GM23338 (cell line): Measurements from ENCODE around the gene PCDHGC4. TPM values are rescaled to one million over a fixed set of nuclear protein-coding genes. Genes with fewer than 3 reads are reported as not detected.
A peak's percentile ranks its signal among the peaks of the same experiment; 100 is the strongest.

Source experiments
- ATAC-seq: fragments of 200-7000 bp; cut with Tn5 transposase; 3 replicates; pipeline ENCODE4 v1.9.1; 2020
- DNase-seq: peaks from one replicate; pipeline ENCODE4 v3.0.0-alpha.2; 2015; ENCODE audit warnings: low spot score
- H2AFZ ChIP-seq: fragments of 200-600 bp; sonication (generic); 2 replicates; pipeline ENCODE4 v1.8.0; 2016; ENCODE audit warnings: antibody characterized with exemption, mild to moderate bottlenecking, moderate library complexity
- H3F3A ChIP-seq: fragments of 200-600 bp; sonication (generic); replicated peaks from 2 replicates; pipeline ENCODE4 v1.8.0; 2017; ENCODE audit warnings: antibody characterized with exemption, mixed run types, low read depth
- H3K27ac ChIP-seq: fragments of 200-600 bp; sonication (generic); 2 replicates; pipeline ENCODE4 v1.6.1; 2016; ENCODE audit warnings: low read depth
- H3K27me3 ChIP-seq: fragments of 200-600 bp; sonication (generic); 2 replicates; pipeline ENCODE4 v1.8.0; 2016; ENCODE audit warnings: mild to moderate bottlenecking, mixed run types, moderate library complexity; ENCODE audit not compliant: insufficient read depth
- H3K36me3 ChIP-seq: fragments of 200-600 bp; sonication (generic); 2 replicates; pipeline ENCODE4 v1.8.0; 2016; ENCODE audit warnings: mild to moderate bottlenecking; ENCODE audit not compliant: insufficient read depth
- H3K4me1 ChIP-seq: fragments of 200-600 bp; sonication (generic); 2 replicates; pipeline ENCODE4 v1.8.0; 2016; ENCODE audit warnings: mild to moderate bottlenecking, moderate library complexity; ENCODE audit not compliant: insufficient read depth
- H3K4me2 ChIP-seq: fragments of 200-600 bp; sonication (generic); 2 replicates; pipeline ENCODE4 v1.7.1; 2017; ENCODE audit warnings: mixed run types
- H3K4me3 ChIP-seq: fragments of 200-600 bp; sonication (generic); 2 replicates; pipeline ENCODE4 v1.6.1; 2016; ENCODE audit warnings: mixed run types
- H3K79me2 ChIP-seq: fragments of 200-600 bp; sonication (generic); replicated peaks from 2 replicates; pipeline ENCODE4 v1.8.0; 2017; ENCODE audit warnings: mild to moderate bottlenecking; ENCODE audit not compliant: insufficient read depth
- H3K9me2 ChIP-seq: fragments of 200-600 bp; sonication (generic); 2 replicates; pipeline ENCODE4 v1.8.0; 2017; ENCODE audit not compliant: insufficient read depth
- H4K20me1 ChIP-seq: fragments of 200-600 bp; sonication (generic); replicated peaks from 2 replicates; pipeline ENCODE4 v1.8.0; 2017; ENCODE audit warnings: mild to moderate bottlenecking; ENCODE audit not compliant: insufficient read depth
- H3K27ac Mint-ChIP-seq: 2 replicates; pipeline ENCODE4 v1.8.0; 2020; ENCODE audit warnings: inconsistent platforms, mild to moderate bottlenecking, moderate library complexity, mixed read lengths
- H3K27me3 Mint-ChIP-seq: 3 replicates; pipeline ENCODE4 v1.8.0; 2022; ENCODE audit warnings: low read depth, mild to moderate bottlenecking, moderate library complexity, mixed read lengths, inconsistent platforms; ENCODE audit not compliant: insufficient read depth, poor library complexity
- H3K36me3 Mint-ChIP-seq: 3 replicates; pipeline ENCODE4 v1.8.0; 2021; ENCODE audit warnings: low read depth, mild to moderate bottlenecking, inconsistent platforms, moderate library complexity, mixed read lengths
- H3K4me1 Mint-ChIP-seq: 3 replicates; pipeline ENCODE4 v1.8.0; 2020; ENCODE audit warnings: mild to moderate bottlenecking, inconsistent platforms, mixed read lengths
- H3K4me3 Mint-ChIP-seq: 3 replicates; pipeline ENCODE4 v1.8.0; 2021; ENCODE audit warnings: moderate library complexity, mild to moderate bottlenecking, inconsistent platforms, mixed read lengths
- H3K9me3 Mint-ChIP-seq: 3 replicates; pipeline ENCODE4 v1.8.0; 2020; ENCODE audit warnings: moderate library complexity, mild to moderate bottlenecking, inconsistent platforms, mixed read lengths
- CREB1 ChIP-seq: fragments of 250-450 bp; sonication (Bioruptor Pico); IDR thresholded peaks from 2 replicates; pipeline ENCODE4 v1.5.0; 2020; ENCODE audit warnings: low read depth, mild to moderate bottlenecking, moderate library complexity
- POLR2AphosphoS5 ChIP-seq: IDR thresholded peaks from 2 replicates; pipeline ENCODE4 v1.6.1; 2016; ENCODE audit warnings: antibody characterized with exemption, low read depth
- REST ChIP-seq: IDR thresholded peaks from one replicate; pipeline ENCODE4 v1.6.1; 2018; ENCODE audit warnings: antibody characterized with exemption; ENCODE audit not compliant: unreplicated experiment
- polyA plus RNA-seq: library from polyadenylated mRNA; unstranded; fragments of >200 nt; fragmentation: Nextera tagmentation; extraction: Ambion mirVana; gene quantifications from 2 replicates; pipeline ENCODE4 v1.2.1, GENCODE V29; 2016
- total RNA-seq: library from RNA; depleted of rRNA; stranded (reverse); fragments of >200 nt; shearing (Covaris generic); gene quantifications from 2 replicates; pipeline ENCODE4 v1.2.3, GENCODE V29; 2014
- TF ChIP-seq, protein P1 (sequence below): fragments of 250-450 bp; sonication (Bioruptor Pico); IDR thresholded peaks from 2 replicates; pipeline ENCODE4 v1.5.0; 2020; ENCODE audit warnings: mild to moderate bottlenecking, moderate library complexity

PCDHGC4 gene
- total and polyA plus RNA-seq, 2 experiments from 2014 or later = 0.31 to 3.0 TPM

DNA sequence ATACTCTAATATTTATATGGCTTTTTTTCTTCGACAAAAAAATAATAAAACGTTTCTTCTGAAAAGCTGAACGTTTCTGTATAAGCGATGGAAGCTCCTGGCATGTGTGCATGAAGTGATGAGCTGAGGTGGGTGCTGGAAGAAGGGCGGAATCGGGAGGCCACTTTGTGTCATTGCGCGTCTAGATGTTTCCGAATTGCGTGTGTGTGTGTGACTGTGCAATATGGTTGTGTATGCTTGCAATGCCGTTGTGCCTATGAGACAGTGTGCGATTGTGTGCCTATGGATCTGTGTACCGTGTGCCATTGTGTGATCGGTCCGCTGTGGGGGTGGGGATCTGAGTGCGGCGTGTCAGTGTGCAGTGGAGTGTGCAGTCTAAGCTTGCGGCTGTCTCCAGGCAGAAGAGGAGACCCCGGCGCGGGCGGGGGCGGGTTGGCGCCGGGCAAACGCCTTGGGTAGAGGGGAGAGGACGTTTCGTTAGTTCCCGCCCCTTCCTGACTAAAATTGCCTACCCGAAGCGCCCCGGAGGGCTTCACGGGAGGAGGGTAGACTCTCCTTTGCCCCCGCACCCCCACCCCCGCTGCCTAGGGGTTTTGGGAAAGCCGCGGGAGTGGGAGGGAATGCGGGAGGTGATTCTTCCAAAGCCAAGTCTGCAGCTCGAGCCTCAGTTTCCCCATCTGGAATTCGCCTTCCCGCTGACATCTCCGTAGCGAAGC, 28.2 kb downstream of the PCDHGC4 start:
- peak overlapping the region; percentile 81 for H3K4me3 Mint-ChIP-seq
- TF ChIP-seq, protein P1, sequence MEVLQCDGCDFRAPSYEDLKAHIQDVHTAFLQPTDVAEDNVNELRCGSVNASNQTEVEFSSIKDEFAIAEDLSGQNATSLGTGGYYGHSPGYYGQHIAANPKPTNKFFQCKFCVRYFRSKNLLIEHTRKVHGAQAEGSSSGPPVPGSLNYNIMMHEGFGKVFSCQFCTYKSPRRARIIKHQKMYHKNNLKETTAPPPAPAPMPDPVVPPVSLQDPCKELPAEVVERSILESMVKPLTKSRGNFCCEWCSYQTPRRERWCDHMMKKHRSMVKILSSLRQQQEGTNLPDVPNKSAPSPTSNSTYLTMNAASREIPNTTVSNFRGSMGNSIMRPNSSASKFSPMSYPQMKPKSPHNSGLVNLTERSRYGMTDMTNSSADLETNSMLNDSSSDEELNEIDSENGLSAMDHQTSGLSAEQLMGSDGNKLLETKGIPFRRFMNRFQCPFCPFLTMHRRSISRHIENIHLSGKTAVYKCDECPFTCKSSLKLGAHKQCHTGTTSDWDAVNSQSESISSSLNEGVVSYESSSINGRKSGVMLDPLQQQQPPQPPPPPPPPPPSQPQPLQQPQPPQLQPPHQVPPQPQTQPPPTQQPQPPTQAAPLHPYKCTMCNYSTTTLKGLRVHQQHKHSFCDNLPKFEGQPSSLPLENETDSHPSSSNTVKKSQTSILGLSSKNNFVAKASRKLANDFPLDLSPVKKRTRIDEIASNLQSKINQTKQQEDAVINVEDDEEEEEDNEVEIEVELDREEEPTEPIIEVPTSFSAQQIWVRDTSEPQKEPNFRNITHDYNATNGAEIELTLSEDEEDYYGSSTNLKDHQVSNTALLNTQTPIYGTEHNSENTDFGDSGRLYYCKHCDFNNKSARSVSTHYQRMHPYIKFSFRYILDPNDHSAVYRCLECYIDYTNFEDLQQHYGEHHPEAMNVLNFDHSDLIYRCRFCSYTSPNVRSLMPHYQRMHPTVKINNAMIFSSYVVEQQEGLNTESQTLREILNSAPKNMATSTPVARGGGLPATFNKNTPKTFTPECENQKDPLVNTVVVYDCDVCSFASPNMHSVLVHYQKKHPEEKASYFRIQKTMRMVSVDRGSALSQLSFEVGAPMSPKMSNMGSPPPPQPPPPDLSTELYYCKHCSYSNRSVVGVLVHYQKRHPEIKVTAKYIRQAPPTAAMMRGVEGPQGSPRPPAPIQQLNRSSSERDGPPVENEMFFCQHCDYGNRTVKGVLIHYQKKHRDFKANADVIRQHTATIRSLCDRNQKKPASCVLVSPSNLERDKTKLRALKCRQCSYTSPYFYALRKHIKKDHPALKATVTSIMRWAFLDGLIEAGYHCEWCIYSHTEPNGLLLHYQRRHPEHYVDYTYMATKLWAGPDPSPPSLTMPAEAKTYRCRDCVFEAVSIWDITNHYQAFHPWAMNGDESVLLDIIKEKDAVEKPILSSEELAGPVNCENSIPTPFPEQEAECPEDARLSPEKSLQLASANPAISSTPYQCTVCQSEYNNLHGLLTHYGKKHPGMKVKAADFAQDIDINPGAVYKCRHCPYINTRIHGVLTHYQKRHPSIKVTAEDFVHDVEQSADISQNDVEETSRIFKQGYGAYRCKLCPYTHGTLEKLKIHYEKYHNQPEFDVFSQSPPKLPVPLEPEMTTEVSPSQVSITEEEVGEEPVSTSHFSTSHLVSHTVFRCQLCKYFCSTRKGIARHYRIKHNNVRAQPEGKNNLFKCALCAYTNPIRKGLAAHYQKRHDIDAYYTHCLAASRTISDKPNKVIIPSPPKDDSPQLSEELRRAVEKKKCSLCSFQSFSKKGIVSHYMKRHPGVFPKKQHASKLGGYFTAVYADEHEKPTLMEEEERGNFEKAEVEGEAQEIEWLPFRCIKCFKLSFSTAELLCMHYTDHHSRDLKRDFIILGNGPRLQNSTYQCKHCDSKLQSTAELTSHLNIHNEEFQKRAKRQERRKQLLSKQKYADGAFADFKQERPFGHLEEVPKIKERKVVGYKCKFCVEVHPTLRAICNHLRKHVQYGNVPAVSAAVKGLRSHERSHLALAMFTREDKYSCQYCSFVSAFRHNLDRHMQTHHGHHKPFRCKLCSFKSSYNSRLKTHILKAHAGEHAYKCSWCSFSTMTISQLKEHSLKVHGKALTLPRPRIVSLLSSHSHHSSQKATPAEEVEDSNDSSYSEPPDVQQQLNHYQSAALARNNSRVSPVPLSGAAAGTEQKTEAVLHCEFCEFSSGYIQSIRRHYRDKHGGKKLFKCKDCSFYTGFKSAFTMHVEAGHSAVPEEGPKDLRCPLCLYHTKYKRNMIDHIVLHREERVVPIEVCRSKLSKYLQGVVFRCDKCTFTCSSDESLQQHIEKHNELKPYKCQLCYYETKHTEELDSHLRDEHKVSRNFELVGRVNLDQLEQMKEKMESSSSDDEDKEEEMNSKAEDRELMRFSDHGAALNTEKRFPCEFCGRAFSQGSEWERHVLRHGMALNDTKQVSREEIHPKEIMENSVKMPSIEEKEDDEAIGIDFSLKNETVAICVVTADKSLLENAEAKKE (CRISPR knock-in tag) = no peak
- peak overlapping the region; percentile 100 for H3K4me2 ChIP-seq
- H3K4me1 ChIP-seq = peaks cover 22% of the 10 kb centered on the region
- peak overlapping the region; percentile 95 for H3K27ac Mint-ChIP-seq
- H3K9me3 Mint-ChIP-seq = no peaks in the 10 kb centered on the region; the same call in 2 of the 3 replicates
- no peaks in the 10 kb centered on the region for H3K9me2 ChIP-seq
- peaks cover 26% of the 10 kb centered on the region for H3K27me3 Mint-ChIP-seq
- H3K79me2 ChIP-seq = no peaks in the 10 kb centered on the region
- peak overlapping the region; percentile 93; the same call in 1 of the 2 replicates for H3K27ac ChIP-seq
- peaks cover 38% of the 10 kb centered on the region for H3K36me3 Mint-ChIP-seq
- 0 out of 2 replicates have a peak, but pooled peaks cover 4% of the 10 kb centered on the region for H3K27me3 ChIP-seq
- H3K4me3 ChIP-seq = peak overlapping the region; percentile 97
- peak overlapping the region; percentile 64 for H2AFZ ChIP-seq
- H3F3A ChIP-seq = 0 out of 2 replicates have a peak, but pooled peaks cover 4% of the 10 kb centered on the region
- DNase-seq = peak; percentile 51
- peaks cover 43% of the 10 kb centered on the region for H3K4me1 Mint-ChIP-seq
- no peaks in the 10 kb centered on the region for H4K20me1 ChIP-seq
- peak; percentile 10 for ATAC-seq
- peaks cover 7% of the 10 kb centered on the region; the same call in 1 of the 2 replicates for H3K36me3 ChIP-seq

DNA sequence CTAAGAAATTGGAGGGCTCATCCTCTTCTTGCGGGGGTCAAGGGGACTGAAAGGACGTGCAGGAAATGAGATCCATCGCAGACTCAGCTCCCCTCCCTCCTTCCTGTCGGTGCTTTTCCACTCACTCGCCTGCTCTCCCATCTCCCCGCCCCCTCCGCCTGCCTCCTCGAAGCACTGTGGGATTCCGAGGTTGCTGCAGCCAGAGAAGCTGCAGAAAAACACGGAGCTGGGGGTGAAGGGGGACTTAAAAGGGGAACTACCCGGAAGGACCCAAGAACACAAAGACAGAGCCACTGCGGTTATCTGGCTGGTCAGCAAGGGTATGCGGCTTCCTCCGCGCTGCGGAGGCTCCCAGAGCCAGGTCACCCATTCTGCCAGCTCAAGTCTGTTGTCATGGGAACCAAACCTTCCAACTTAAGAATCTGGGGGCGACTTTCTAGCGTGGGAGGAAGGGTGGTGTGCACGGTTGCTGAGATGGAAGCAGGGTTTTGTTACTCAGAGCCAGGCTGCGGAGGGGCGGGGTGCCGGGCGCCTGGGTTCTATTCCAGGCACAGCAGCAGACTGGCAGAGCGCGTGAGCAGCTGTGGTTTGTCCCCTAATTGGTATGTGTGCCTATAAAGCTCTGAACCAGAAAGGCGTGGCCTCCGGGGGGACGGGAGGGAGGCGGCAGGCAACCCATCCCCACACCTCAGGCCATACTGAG, 28.9 kb downstream of the PCDHGC4 start:
- peaks cover 25% of the 10 kb centered on the region for H3K27me3 Mint-ChIP-seq
- peak; percentile 91 for DNase-seq
- Histone ChIP-seq H3K4me1 (peaks cover 17% of the 10 kb centered on the region), H3K27me3 (0 out of 2 replicates have a peak, but pooled peaks cover 4% of the 10 kb centered on the region), H3K36me3 (peaks cover 10% of the 10 kb centered on the region; the same call in 1 of the 2 replicates), H3K4me2 (peak overlapping the region; percentile 100), H3K4me3 (peak overlapping the region; percentile 97), H3K79me2 (no peaks in the 10 kb centered on the region), H3F3A (0 out of 2 replicates have a peak, but pooled peaks cover 4% of the 10 kb centered on the region), H3K27ac (peak overlapping the region; percentile 93), H4K20me1 (no peaks in the 10 kb centered on the region), H2AFZ (peak overlapping the region; percentile 64), H3K9me2 (no peaks in the 10 kb centered on the region)
- H3K4me3 Mint-ChIP-seq = peak overlapping the region; percentile 81
- peak; percentile 47 for ATAC-seq
- H3K4me1 Mint-ChIP-seq = peaks cover 36% of the 10 kb centered on the region
- H3K36me3 Mint-ChIP-seq = peaks cover 43% of the 10 kb centered on the region
- H3K27ac Mint-ChIP-seq = peak overlapping the region; percentile 95
- H3K9me3 Mint-ChIP-seq = no peaks in the 10 kb centered on the region; the same call in 2 of the 3 replicates
- TF ChIP-seq CREB1 (CRISPR knock-in tag) (no peak), POLR2AphosphoS5 (peak; percentile 37; the same call in 1 of the 2 replicates), REST (no peak)
